ENCODE measurements around the gene UBR4. TPM values are rescaled to one million over a fixed set of nuclear protein-coding genes. Genes with fewer than 3 reads are reported as not detected.
A peak's percentile ranks its signal among the peaks of the same experiment; 100 is the strongest.

Gene UBR4
- total RNA-seq, 1 donor from 2014 or later, result 125 TPM

- Histone ChIP-seq H3K36me3 (peaks cover 100% of the 10 kb centered on the region), H3K27ac (no peak overlapping the region), H3K4me1 (no peaks in the 10 kb centered on the region), H3K4me3 (no peak overlapping the region), H3K27me3 (ENCODE audit: low read depth) (no peaks in the 10 kb centered on the region), H3K9me3 (no peaks in the 10 kb centered on the region)
- ATAC-seq (no peak), DNase-seq (no peak)
- TF ChIP-seq CTCF (IDR thresholded peaks at IDR 0.05), result no peak
- intact Hi-C loops (cut with DNase I), result no loop called here
Measured at GRCh38 chr1:19096990-19097389, 113.1 kb downstream of the UBR4 start.

DNA sequence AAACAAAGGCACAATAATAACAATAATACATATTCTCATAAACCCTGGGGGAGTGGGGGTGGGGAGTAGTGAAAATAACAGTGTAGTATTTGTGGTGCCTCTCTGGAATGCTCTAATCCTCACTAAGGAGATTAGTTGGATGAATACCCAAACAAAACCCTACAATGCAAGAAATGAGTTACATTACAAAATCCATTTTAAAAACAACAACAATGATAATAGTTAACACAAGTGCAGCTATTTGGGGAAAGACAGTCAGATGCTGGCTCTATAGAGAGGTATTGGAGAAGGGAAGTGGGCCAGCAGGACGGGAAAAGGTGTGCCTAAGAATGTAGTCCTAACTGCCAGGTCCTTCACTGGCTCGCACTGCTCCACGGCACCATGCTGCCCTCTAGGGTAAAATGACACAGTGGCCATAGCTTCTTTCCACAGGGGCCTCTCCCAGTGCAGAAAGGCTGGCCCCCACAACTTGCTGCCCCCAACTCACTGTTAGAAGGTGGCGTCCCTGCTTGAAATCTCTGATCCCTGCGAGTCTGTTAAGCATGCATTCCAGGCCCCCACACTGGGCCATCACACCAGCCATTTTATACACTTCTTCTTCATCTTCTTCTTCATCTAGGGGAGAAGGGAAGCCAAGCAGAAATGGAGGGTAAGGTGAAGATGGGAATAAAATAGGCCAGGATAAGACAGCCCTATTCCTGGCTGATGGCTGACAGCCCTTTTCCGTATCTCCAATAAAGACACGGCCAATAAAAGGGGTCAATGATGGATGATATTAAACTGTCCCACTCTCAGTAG lies 113.8 kb downstream of the UBR4 start:
- intact Hi-C loops (cut with DNase I), result no loop called here
- DNase-seq, result peak; percentile 66
- H3K27ac ChIP-seq, result no peak overlapping the region

GRCh38 chr1:19091196-19091953 lies 118.7 kb downstream of the UBR4 start:
- H3K4me3 ChIP-seq, result no peak overlapping the region
- peaks cover 4% of the 10 kb centered on the region for H3K4me1 ChIP-seq
- H3K9me3 ChIP-seq, result no peaks in the 10 kb centered on the region
- no peak for ATAC-seq
- no peak for DNase-seq
- no peaks in the 10 kb centered on the region for H3K27me3 ChIP-seq (ENCODE audit: low read depth)
- peaks cover 99% of the 10 kb centered on the region for H3K36me3 ChIP-seq
- no peak for TF ChIP-seq CTCF (IDR thresholded peaks at IDR 0.05)
- intact Hi-C loops (cut with DNase I), result no loop called here
- no peak overlapping the region for H3K27ac ChIP-seq

More for the DNA sequence above, 113.8 kb downstream of the UBR4 start:
- ATAC-seq, result peak; percentile 87 to 88
- Histone ChIP-seq H3K36me3 (peaks cover 100% of the 10 kb centered on the region), H3K4me3 (no peak overlapping the region), H3K27me3 (ENCODE audit: low read depth) (no peaks in the 10 kb centered on the region), H3K4me1 (no peaks in the 10 kb centered on the region), H3K9me3 (no peaks in the 10 kb centered on the region)
- peak; percentile 59 for TF ChIP-seq CTCF (IDR thresholded peaks at IDR 0.05)

DNA sequence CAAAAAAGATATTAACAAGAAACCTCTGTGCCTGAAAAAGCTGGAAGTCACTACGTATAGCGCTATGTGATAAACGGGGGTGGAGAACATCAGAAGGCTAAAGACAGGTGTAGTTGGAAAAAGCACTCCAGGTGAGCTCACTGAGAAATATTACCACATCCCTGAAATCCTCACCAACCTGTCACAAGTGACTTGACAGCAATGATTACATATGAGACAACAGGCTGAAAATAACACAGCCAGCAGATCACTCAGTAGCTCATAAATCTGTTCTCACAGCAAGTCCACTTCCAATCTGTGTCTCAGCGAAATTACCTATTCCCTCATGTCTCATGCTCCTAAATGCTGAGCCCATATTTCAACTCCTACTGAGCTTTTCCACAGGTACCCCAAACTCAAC lies 120.5 kb downstream of the UBR4 start:
- no peaks in the 10 kb centered on the region for H3K27me3 ChIP-seq (ENCODE audit: low read depth)
- TF ChIP-seq CTCF (IDR thresholded peaks at IDR 0.05), result no peak
- H3K36me3 ChIP-seq, result peaks cover 99% of the 10 kb centered on the region
- H3K9me3 ChIP-seq, result no peaks in the 10 kb centered on the region
- H3K27ac ChIP-seq, result no peak overlapping the region
- ATAC-seq (no peak), DNase-seq (no peak)
- intact Hi-C loops (cut with DNase I), result no loop called here
- H3K4me1 ChIP-seq, result peaks cover 4% of the 10 kb centered on the region
- H3K4me3 ChIP-seq, result no peak overlapping the region

- no peak for ATAC-seq
- TF ChIP-seq CTCF (IDR thresholded peaks at IDR 0.05), result no peak
- peaks cover 99% of the 10 kb centered on the region for H3K36me3 ChIP-seq
- intact Hi-C loops (cut with DNase I), result no loop called here
- no peaks in the 10 kb centered on the region for H3K9me3 ChIP-seq
- H3K4me3 ChIP-seq, result no peak overlapping the region
- no peak for DNase-seq
- no peak overlapping the region for H3K27ac ChIP-seq
- H3K27me3 ChIP-seq (ENCODE audit: low read depth), result no peaks in the 10 kb centered on the region
- H3K4me1 ChIP-seq, result peaks cover 4% of the 10 kb centered on the region
Measured at GRCh38 chr1:19088717-19089442, 121.2 kb downstream of the UBR4 start.
